Gastroesophageal sphincter (tissue), 3 donors: ENCODE data around the gene CDK14.

ENCODE experiments used
- CTCF ChIP-seq, 4 experiments: fragments of 200-600 bp in 2 of 4; fragments of 450-650 bp in 2 of 4; sonication (generic) in 1 of 4; IDR thresholded peaks; one replicate each; pipeline ENCODE4 v1.5.1; 2017 to 2019; ENCODE audit warnings: antibody characterized with exemption in 4 of 4, mild to moderate bottlenecking in 2 of 4, moderate library complexity in 2 of 4
- EP300 ChIP-seq: sonication (generic); formaldehyde crosslinking; IDR thresholded peaks from one replicate; pipeline ENCODE4 v1.6.1; 2017; ENCODE audit warnings: antibody characterized with exemption, mild to moderate bottlenecking
- POLR2A ChIP-seq, 2 donors: fragments of 450-650 bp; IDR thresholded peaks; one replicate each; pipeline ENCODE4 v1.6.1; 2017; ENCODE audit warnings: antibody characterized with exemption in 2 of 2, mild to moderate bottlenecking in 2 of 2, moderate library complexity in 1 of 2

DNA sequence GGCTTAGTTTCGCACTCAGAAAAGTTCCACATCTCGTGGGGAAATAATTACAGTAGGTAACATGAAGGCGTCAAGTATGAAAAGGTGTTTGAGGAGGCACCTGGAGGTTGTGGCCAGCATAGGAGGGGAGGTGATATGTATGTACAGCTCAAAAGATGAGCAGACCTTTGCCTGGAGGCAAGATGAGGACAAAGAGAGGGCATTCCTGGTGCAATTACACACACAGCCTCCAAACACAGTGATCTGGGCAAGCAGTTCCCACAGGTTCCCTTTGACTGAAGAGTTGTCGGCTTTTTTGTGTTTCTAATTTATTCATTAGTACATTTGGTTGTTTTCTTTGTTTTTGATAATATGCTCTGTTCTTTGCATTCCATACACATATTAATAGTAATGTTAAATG, 46.9 kb downstream of the CDK14 start:
- TF ChIP-seq CTCF (IDR thresholded peaks at IDR 0.05): no peak
- TF ChIP-seq POLR2A (IDR thresholded peaks at IDR 0.05): no peak
- no peak for TF ChIP-seq EP300
